Retinal pigment epithelial cell (primary cell): ENCODE data around the gene SYT14.
"Not testable (repeated sequence)": the region's sequence is repeated elsewhere in the genome, so short reads cannot be mapped to it uniquely, and the experiment has no call there.

Experiments
- DNase-seq: peaks from one replicate; pipeline ENCODE4 v3.0.0-alpha.2; 2010; ENCODE audit warnings: low read depth
- H3K4me3 ChIP-seq: 2 replicates; pipeline ENCODE4 v1.5.1; 2011; ENCODE audit warnings: mild to moderate bottlenecking, low read length, control low read depth, moderate library complexity
- TF ChIP-seq, protein P1 (sequence below): conservative IDR thresholded peaks from 2 replicates; pipeline ENCODE4 v1.5.1; 2011; ENCODE audit warnings: low read depth, low read length, control low read depth, inconsistent platforms

Gene SYT14

DNA sequence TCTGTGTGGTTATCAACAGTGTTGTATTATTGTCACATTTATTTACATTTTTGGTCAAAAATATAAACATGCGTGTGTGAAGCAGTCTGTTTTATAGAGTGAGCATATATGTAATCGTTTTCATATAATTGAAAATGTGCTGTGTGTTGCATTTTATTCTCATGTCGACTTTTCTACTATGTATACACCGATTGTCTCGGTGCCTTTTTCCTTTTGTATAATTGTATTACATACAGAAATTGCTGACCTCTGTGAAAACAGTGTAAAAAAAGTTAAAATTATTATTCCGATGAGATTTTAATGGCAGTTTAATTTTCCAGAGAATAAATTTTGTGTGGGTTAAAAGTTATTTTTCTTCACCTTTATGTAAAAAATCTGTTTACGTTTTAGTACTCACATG is 232.2 kb downstream of the SYT14 start:
- DNase-seq = no peak
- TF ChIP-seq, protein P1, sequence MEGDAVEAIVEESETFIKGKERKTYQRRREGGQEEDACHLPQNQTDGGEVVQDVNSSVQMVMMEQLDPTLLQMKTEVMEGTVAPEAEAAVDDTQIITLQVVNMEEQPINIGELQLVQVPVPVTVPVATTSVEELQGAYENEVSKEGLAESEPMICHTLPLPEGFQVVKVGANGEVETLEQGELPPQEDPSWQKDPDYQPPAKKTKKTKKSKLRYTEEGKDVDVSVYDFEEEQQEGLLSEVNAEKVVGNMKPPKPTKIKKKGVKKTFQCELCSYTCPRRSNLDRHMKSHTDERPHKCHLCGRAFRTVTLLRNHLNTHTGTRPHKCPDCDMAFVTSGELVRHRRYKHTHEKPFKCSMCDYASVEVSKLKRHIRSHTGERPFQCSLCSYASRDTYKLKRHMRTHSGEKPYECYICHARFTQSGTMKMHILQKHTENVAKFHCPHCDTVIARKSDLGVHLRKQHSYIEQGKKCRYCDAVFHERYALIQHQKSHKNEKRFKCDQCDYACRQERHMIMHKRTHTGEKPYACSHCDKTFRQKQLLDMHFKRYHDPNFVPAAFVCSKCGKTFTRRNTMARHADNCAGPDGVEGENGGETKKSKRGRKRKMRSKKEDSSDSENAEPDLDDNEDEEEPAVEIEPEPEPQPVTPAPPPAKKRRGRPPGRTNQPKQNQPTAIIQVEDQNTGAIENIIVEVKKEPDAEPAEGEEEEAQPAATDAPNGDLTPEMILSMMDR = no peak
- H3K4me3 ChIP-seq = no peak overlapping the region

DNA sequence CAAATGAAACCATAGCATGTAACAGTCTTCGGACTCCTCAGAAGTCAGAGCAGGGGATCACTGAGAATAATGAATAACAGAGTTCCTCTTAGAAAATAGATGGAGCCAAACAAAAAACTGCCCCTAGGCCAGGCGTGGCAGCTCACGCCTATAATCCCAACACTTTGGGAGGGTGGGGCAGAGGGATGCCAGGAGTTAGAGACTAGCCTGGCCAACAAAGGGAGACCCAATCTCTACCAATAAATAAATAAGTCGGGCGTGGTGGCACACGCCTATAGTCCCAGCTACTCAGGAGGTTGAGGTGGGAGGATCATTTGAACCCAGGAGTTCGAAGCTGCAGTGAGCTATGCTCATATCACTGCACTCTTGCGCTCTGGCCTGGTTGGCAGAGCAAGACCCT is 236.1 kb downstream of the SYT14 start:
- TF ChIP-seq, protein P1 = no peak
- H3K4me3 ChIP-seq = no peak overlapping the region
- no peak for DNase-seq

DNA sequence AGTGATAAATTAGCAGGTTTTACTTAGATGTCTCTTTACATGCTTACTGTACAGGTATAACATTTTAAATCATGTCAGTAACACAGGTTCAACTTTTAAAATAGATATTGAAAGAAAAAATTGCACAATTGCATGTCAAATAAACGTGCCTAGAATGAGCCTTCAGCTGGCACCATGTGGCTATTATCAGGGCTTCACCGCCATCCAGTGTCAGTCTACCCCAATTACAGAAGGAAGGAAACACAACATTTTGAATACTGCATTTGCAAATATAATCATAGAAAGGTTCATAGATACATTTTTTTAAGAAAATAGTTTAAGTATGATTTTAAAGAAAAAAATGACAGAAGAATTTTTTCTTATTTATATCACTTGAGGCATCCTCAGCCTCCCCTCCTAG is 247.0 kb downstream of the SYT14 start:
- TF ChIP-seq, protein P1 = no peak
- no peak for DNase-seq
- H3K4me3 ChIP-seq = no peak overlapping the region

DNA sequence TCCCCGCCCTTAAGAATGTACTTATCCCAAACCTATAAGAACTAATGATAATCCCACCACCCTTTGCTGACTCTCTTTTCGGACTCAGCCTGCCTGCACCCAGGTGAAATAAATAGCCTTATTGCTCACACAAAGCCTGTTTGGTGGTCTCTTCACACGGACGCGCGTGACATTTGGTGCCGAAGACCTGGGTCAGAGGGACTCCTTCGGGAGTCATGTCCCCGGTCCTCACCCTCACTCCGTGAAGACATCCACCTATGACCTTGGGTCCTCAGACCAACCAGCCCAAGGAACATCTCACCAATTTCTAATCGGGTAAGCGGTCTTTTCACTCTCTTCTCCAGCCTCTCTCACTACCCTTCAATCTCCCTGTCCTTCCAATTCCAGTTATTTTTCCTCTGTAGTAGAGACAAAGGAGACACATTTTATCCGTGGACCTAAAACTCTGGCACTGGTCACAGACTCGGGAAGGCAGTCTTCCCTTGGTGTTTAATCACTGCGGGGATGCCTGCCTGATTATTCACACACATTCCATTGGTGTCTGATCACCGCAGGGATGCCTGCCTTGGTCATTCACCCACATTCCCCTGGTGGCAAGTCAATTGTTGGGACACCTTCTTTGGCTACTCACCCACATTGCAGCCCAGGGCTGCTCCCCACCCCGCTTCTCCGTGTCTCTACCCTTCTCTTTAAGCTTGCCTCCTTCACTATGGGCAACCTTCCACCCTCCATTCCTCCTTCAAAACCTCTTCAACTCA is 250.0 kb downstream of the SYT14 start:
- peak; percentile 5 for DNase-seq
- not testable (repeated sequence) for H3K4me3 ChIP-seq

DNA sequence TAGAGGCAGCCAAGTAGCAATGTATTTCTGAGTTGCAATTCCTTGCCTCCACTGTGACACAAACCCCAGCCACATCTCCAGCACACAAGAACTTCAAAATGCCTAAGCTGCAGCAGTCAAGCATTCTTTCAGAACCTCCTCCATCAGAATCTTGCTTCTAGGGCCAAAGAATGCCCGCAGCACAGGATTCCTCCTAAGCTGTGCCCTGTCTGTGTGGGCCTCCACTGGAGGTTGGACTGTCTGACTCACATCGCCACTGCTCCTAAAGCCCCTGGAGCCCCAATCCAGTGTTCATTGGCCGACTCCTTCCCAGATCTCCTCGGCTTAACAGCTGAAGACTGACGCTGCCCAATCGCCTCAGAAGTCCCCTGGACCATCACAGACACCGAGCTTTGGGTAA is 251.4 kb downstream of the SYT14 start:
- TF ChIP-seq, protein P1 = no peak
- H3K4me3 ChIP-seq = no peak overlapping the region
- no peak for DNase-seq

DNA sequence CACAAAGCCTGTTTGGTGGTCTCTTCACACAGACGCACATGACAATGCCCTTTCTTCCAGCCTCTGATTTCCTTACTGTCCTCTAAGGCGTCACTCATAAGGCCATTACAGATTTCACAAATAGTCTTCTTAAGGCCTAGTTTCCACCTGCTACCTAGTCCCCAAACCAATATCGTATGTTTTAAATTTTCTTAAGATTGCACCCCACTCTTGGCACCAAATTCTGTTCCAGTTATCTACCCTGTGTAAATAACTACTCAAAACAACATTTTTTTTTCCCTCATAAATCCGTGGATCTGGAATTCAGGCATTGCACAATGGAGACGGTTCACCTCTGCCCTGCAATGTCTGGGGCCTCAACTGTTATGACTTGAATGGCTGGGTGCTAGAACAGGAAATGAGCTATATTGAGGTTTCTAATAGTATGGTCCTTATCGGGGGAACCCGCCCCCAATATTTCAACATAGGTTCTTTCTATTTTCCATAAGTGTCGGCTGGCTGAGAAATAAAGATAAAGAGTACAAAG is 257.7 kb downstream of the SYT14 start:
- TF ChIP-seq, protein P1 = no peak
- H3K4me3 ChIP-seq = no peak overlapping the region
- DNase-seq = no peak

DNA sequence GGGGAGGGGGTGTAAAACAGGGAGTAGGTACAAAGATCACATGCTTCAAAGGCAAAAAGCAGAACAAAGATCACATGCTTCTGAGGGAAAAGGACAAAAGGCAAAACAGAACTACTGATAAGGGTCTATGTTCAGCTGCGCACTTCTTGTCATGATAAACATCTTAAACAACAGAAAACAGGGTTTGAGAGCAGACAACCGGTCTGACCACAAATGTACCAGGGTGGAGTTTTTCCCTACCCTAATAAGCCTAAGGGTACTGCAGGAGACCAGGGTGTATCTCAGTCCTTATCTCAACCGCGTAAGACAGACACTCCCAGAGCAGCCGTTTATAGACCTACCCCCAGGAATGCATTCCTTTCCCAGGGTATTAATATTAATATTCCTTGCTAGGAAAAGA is 258.2 kb downstream of the SYT14 start:
- not testable (repeated sequence) for H3K4me3 ChIP-seq, DNase-seq

DNA sequence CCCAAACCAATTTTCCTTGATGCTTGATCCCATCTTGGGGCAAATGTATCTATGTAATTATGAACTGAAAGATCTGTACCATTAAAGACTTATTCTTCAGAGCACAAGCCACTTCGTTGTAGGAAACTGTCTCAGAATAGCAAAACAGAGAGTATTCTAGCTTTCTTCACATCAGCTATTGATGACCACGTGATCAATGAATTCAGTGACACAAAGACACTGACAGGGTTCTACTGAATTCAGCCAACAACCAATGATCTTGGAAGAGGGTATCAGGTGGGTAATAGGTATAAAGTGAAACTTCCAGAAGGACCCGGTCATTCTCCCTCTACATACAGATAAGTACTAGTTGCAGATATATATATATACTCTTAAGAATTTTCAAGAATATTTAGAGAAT is 260.8 kb downstream of the SYT14 start:
- DNase-seq = no peak
- no peak overlapping the region for H3K4me3 ChIP-seq
- TF ChIP-seq, protein P1 = no peak
